ENCODE data around the gene PRDM11. TPM values are rescaled to one million over a fixed set of nuclear protein-coding genes. Genes with fewer than 3 reads are reported as not detected.

Gene PRDM11
- total and polyA plus RNA-seq, 3 experiments from 2014 or later, result 3.1 to 7.7 (median 5.6) TPM

DNA sequence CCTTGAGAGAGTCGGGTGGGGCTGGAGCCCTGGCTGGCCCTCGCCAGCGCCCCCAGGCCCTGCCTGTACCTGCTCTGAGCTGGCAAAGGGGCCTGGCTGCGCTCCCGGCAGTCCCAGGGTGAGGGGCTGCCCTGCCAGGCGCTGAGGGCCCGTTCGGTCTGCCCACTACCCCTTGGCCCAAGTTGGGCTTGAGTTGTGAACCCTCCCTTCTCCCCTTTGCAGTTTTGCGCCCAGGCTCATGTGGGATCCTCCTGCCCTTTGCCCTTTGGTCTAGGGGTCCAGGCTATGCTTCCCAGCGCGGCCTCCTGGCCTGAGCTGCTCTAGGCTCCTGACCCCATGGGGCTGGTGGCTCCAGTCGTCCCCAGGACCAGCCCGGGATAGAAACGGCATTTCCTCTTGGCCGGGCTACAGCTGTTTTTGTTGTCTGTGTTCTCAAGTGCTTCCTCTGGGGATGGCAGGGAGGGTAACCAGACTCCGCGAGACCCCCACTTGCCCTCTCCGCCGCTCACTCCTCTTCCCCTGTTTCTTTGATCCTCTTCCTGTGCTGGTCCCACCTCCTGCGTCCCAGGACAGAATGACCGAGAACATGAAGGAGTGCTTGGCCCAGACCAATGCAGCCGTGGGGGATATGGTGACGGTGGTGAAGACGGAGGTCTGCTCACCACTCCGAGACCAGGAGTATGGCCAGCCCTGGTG, 34.9 kb downstream of the PRDM11 start:
- ChIA-PET POLR2A (no interaction called here), CTCF (interaction anchor here (2.4 kb wide), 1 partner anchor 52 kb away, joined by 5 read pairs; no protein-coding TSS in a partner anchor)
- no peak for DNase-seq
- Histone ChIP-seq H3K9me3 (ENCODE audit: low read length) (no peaks in the 10 kb centered on the region), H3K27ac (ENCODE audit: low read depth, low read length) (no peak overlapping the region), H3K4me1 (ENCODE audit: insufficient read depth, low read length) (peaks cover 10% of the 10 kb centered on the region), H3K36me3 (ENCODE audit: insufficient read depth, low read length) (peaks cover 14% of the 10 kb centered on the region), H3K4me3 (ENCODE audit: low read length) (no peak overlapping the region), H3K27me3 (ENCODE audit: insufficient read depth, low read length, poor library complexity, severe bottlenecking) (peaks cover 7% of the 10 kb centered on the region)
- H3K27ac Mint-ChIP-seq, result peak overlapping the region in 1 of 8 donors; percentile 92
- peaks cover 6 to 8% of the 10 kb centered on the region in 2 donors for H3K27me3 Mint-ChIP-seq
- peaks cover 15 to 21% (median 20%) of the 10 kb centered on the region in 3 donors for H3K4me1 Mint-ChIP-seq
- H3K36me3 Mint-ChIP-seq, result peaks cover 0 to 5% (median 1%) of the 10 kb centered on the region in 3 donors
- H3K4me3 Mint-ChIP-seq, result peak overlapping the region in 6 of 7 donors; percentile 37 to 86 (median 50)
- H3K9me3 Mint-ChIP-seq, result no peaks in the 10 kb centered on the region

DNA sequence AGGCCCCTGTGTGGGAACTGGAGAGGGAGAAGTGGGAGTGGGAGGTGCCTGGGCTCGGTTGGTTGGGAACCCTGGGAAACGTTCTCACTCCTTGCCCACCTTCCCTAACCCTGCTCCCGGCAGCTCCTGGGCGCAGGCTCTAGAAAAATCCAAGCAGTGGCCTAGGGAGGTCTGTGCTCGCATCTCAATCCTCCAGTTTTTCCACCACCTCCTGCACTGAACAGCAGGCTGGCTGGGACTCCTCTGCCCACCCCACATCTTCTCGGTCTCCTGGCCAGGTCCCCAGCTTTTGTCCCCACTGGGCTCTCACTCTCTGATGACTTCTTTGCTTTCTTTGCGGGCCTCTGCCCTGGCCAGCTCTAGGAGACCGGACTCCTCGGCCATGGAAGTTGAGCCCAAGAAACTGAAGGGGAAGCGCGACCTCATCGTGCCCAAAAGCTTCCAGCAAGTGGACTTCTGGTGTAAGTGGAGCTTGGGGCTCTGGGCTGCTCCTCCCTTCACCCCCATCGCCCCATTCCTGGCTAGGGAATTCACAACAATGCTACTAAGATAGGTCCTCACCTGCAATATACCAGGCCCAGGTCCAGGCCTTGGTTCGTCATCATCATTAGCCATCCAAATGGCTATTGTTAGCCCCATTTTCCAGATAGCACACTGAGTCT, 35.6 kb downstream of the PRDM11 start:
- Histone ChIP-seq H3K9me3 (ENCODE audit: low read length) (no peaks in the 10 kb centered on the region), H3K27ac (ENCODE audit: low read depth, low read length) (no peak overlapping the region), H3K4me1 (ENCODE audit: insufficient read depth, low read length) (peaks cover 10% of the 10 kb centered on the region), H3K36me3 (ENCODE audit: insufficient read depth, low read length) (peaks cover 14% of the 10 kb centered on the region), H3K27me3 (ENCODE audit: insufficient read depth, low read length, poor library complexity, severe bottlenecking) (peaks cover 7% of the 10 kb centered on the region), H3K4me3 (ENCODE audit: low read length) (no peak overlapping the region)
- ChIA-PET CTCF (interaction anchor here (2.4 kb wide), 1 partner anchor 52 kb away, joined by 5 read pairs; no protein-coding TSS in a partner anchor), POLR2A (no interaction called here)
- H3K36me3 Mint-ChIP-seq, result peaks cover 0 to 5% (median 4%) of the 10 kb centered on the region in 3 donors
- no peaks in the 10 kb centered on the region for H3K9me3 Mint-ChIP-seq
- peaks cover 6 to 8% of the 10 kb centered on the region in 2 donors for H3K27me3 Mint-ChIP-seq
- no peak for DNase-seq
- H3K4me1 Mint-ChIP-seq, result peaks cover 15 to 21% (median 20%) of the 10 kb centered on the region in 3 donors
- peak overlapping the region in 6 of 7 donors; percentile 1 to 86 (median 40) for H3K4me3 Mint-ChIP-seq
- H3K27ac Mint-ChIP-seq, result no peak overlapping the region

DNA sequence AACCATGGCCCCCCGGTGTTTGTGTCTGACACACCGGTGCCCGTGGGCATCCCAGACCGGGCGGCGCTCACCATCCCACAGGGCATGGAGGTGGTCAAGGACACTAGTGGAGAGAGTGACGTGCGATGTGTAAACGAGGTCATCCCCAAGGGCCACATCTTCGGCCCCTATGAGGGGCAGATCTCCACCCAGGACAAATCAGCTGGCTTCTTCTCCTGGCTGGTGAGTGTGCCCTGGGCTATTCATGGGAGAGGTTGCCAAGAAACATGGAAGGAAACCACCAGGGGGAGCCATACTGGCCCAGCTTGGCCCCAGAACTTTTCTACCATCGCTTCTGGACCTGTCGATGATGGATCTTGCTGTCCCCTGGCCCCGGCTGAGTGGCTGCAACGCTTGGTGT, 36.5 kb downstream of the PRDM11 start:
- CTCF ChIA-PET, result interaction anchor here (2.4 kb wide), 1 partner anchor 51 kb away, joined by 5 read pairs; no protein-coding TSS in a partner anchor
- no peak overlapping the region for H3K4me3 ChIP-seq (ENCODE audit: low read length)
- peaks cover 14% of the 10 kb centered on the region for H3K36me3 ChIP-seq (ENCODE audit: insufficient read depth, low read length)
- Mint-ChIP-seq H3K9me3 (no peaks in the 10 kb centered on the region), H3K36me3 (peaks cover under 1 to 13% (median 5%) of the 10 kb centered on the region in 3 donors), H3K4me1 (peaks cover 15 to 21% (median 17%) of the 10 kb centered on the region in 3 donors), H3K4me3 (peak overlapping the region in 1 of 7 donors; percentile 69), H3K27ac (no peak overlapping the region), H3K27me3 (peaks cover 6 to 8% of the 10 kb centered on the region in 2 donors)
- H3K4me1 ChIP-seq (ENCODE audit: insufficient read depth, low read length), result peaks cover 10% of the 10 kb centered on the region
- H3K27me3 ChIP-seq (ENCODE audit: insufficient read depth, low read length, poor library complexity, severe bottlenecking), result peaks cover 7% of the 10 kb centered on the region
- POLR2A ChIA-PET, result no interaction called here
- DNase-seq, result no peak
- H3K27ac ChIP-seq (ENCODE audit: low read depth, low read length), result no peak overlapping the region
- no peaks in the 10 kb centered on the region for H3K9me3 ChIP-seq (ENCODE audit: low read length)

DNA sequence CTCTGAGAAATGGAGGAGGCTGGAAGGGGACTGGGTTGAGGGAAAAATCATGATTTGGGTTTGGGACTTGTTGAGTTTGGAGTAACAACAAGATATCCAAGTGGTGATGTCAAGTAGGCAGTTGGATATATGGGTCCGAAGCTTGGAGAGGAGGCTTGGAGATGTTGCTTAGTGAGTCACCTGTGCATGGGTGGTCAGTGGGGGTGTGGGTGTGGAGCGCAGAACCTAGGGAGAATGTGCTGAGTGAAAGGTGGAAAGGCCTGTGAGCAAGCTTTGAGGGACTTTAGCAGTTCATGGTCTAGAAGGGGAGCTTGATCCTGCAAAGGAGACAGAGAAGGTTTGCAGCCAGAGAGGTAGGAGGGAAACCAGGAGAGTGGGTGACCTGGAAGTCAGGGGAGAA, 38.2 kb downstream of the PRDM11 start:
- DNase-seq, result no peak
- no peak overlapping the region for H3K4me3 Mint-ChIP-seq
- peaks cover 0 to 26% (median 8%) of the 10 kb centered on the region in 3 donors for H3K36me3 Mint-ChIP-seq
- H3K27ac Mint-ChIP-seq, result no peak overlapping the region
- Histone ChIP-seq H3K27me3 (ENCODE audit: insufficient read depth, low read length, poor library complexity, severe bottlenecking) (peaks cover 4% of the 10 kb centered on the region), H3K9me3 (ENCODE audit: low read length) (no peaks in the 10 kb centered on the region), H3K4me3 (ENCODE audit: low read length) (no peak overlapping the region), H3K4me1 (ENCODE audit: insufficient read depth, low read length) (peaks cover 4% of the 10 kb centered on the region), H3K36me3 (ENCODE audit: insufficient read depth, low read length) (peaks cover 14% of the 10 kb centered on the region), H3K27ac (ENCODE audit: low read depth, low read length) (no peak overlapping the region)
- ChIA-PET POLR2A (no interaction called here), CTCF (no interaction called here)
- H3K27me3 Mint-ChIP-seq, result no peaks in the 10 kb centered on the region
- no peaks in the 10 kb centered on the region for H3K9me3 Mint-ChIP-seq
- peaks cover 5 to 6% (median 5%) of the 10 kb centered on the region in 3 donors for H3K4me1 Mint-ChIP-seq

DNA sequence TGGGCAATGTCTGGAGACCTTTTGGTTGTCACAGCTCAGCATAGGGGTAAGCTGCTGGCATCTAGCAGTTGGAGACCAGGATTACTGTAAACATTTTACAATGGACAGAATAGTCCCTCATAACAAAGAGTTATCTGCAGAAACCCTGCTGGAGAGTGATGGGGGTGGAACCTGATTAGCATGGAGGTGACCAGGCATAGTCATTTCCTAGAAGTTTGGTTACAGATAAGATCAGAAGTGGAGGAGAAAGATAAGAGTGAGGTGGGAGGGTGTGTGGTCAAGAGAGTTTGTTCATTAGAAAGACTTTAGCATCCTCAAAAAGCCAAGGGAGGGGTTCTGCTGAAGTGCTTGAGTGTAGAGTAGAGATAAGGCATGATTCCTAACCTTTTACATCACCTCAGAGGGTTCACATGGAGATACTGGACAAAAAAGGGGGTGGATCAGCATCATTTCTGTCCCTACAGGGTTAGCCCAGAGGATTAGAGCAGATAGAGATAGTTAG, 38.8 kb downstream of the PRDM11 start:
- Mint-ChIP-seq H3K9me3 (no peaks in the 10 kb centered on the region), H3K27me3 (no peaks in the 10 kb centered on the region), H3K27ac (no peak overlapping the region), H3K4me1 (peaks cover 0 to 1% (median 0%) of the 10 kb centered on the region in 3 donors), H3K36me3 (peaks cover 0 to 31% (median 10%) of the 10 kb centered on the region in 3 donors), H3K4me3 (no peak overlapping the region)
- DNase-seq, result no peak
- POLR2A ChIA-PET, result no interaction called here
- H3K27me3 ChIP-seq (ENCODE audit: insufficient read depth, low read length, poor library complexity, severe bottlenecking), result no peaks in the 10 kb centered on the region
- H3K4me1 ChIP-seq (ENCODE audit: insufficient read depth, low read length), result no peaks in the 10 kb centered on the region
- CTCF ChIA-PET, result no interaction called here
- no peaks in the 10 kb centered on the region for H3K9me3 ChIP-seq (ENCODE audit: low read length)
- H3K27ac ChIP-seq (ENCODE audit: low read depth, low read length), result no peak overlapping the region
- H3K36me3 ChIP-seq (ENCODE audit: insufficient read depth, low read length), result peaks cover 14% of the 10 kb centered on the region
- no peak overlapping the region for H3K4me3 ChIP-seq (ENCODE audit: low read length)

DNA sequence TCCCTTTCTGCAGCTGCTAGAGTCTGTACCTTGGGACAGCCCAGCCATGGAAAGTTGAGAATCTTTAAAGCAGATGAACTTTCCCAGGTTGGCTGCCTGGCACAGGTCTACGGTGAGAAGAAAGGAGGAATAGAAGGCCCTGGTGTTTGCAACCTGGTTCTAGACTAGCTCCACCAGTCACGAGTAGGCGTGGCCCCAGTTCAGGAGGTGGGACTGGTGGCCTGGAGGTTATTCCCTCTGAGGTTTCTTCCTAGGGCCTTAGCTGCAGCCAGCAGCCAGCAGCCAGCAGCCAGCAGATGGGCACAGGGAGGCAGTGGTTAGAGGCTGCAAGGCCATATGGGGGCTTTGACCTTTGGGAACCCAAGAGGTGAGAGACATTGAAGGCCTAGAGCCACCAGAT, 40.9 kb downstream of the PRDM11 start:
- H3K4me3 Mint-ChIP-seq, result no peak overlapping the region
- no peaks in the 10 kb centered on the region for H3K27me3 ChIP-seq (ENCODE audit: insufficient read depth, low read length, poor library complexity, severe bottlenecking)
- no peaks in the 10 kb centered on the region for H3K9me3 Mint-ChIP-seq
- H3K36me3 ChIP-seq (ENCODE audit: insufficient read depth, low read length), result peaks cover 11% of the 10 kb centered on the region
- POLR2A ChIA-PET, result no interaction called here
- no peaks in the 10 kb centered on the region for H3K9me3 ChIP-seq (ENCODE audit: low read length)
- no peaks in the 10 kb centered on the region for H3K4me1 ChIP-seq (ENCODE audit: insufficient read depth, low read length)
- no peak for DNase-seq
- H3K27ac ChIP-seq (ENCODE audit: low read depth, low read length), result no peak overlapping the region
- no peaks in the 10 kb centered on the region for H3K27me3 Mint-ChIP-seq
- H3K4me3 ChIP-seq (ENCODE audit: low read length), result no peak overlapping the region
- H3K36me3 Mint-ChIP-seq, result peaks cover 0 to 41% (median 14%) of the 10 kb centered on the region in 3 donors
- H3K4me1 Mint-ChIP-seq, result no peaks in the 10 kb centered on the region
- H3K27ac Mint-ChIP-seq, result peak overlapping the region in 1 of 8 donors; percentile 21
- CTCF ChIA-PET, result interaction anchor here (1.1 kb wide), 1 partner anchor 77 kb away, joined by 3 read pairs; no protein-coding TSS in a partner anchor

DNA sequence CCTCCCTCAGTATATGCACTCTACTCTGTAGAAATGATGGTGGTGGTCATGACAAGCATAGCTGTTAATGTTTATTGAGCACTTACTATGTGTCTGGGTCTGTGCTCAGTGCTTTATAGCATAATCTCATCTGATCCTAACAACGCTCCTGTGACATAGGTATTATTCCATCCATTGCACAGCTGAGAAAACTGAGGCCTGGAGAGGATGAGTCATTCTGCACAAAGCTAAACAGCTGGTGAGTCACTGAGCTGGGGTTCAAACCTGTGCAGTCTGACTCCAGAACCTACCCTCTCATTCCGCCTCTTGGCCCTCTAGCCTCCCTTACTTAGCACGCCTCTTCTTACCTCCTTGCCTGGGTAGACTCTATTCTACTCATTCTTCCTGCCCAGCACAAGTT, 41.7 kb downstream of the PRDM11 start:
- no peak overlapping the region for H3K4me3 ChIP-seq (ENCODE audit: low read length)
- DNase-seq, result no peak
- Mint-ChIP-seq H3K27me3 (no peaks in the 10 kb centered on the region), H3K27ac (no peak overlapping the region), H3K4me1 (no peaks in the 10 kb centered on the region), H3K36me3 (peaks cover 0 to 44% (median 14%) of the 10 kb centered on the region in 3 donors), H3K9me3 (no peaks in the 10 kb centered on the region), H3K4me3 (no peak overlapping the region)
- H3K9me3 ChIP-seq (ENCODE audit: low read length), result no peaks in the 10 kb centered on the region
- no peaks in the 10 kb centered on the region for H3K4me1 ChIP-seq (ENCODE audit: insufficient read depth, low read length)
- ChIA-PET POLR2A (no interaction called here), CTCF (interaction anchor here (1.1 kb wide), 1 partner anchor 78 kb away, joined by 3 read pairs; no protein-coding TSS in a partner anchor)
- no peaks in the 10 kb centered on the region for H3K27me3 ChIP-seq (ENCODE audit: insufficient read depth, low read length, poor library complexity, severe bottlenecking)
- peaks cover 7% of the 10 kb centered on the region for H3K36me3 ChIP-seq (ENCODE audit: insufficient read depth, low read length)
- H3K27ac ChIP-seq (ENCODE audit: low read depth, low read length), result no peak overlapping the region

DNA sequence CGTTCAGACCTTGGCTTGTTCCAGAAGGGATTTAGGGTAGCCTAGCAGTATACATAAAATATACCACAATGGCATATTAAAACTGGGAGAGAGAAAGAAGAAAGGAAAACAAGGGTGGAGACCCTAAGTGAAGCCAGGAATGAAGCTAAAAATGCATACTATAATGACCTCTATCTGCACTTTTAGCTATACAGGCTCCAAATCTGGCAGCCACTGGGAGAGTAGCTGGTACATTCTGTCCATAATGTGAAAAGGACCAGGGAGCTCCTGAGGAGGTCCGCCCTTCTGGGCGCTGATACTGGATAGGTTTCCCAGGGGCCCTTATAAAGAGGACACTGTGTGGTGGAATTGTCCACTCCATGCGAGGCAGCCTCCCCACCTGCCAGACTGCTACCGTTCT, 42.8 kb downstream of the PRDM11 start:
- Mint-ChIP-seq H3K36me3 (peaks cover 0 to 49% (median 15%) of the 10 kb centered on the region in 3 donors), H3K27ac (no peak overlapping the region), H3K4me3 (no peak overlapping the region), H3K9me3 (no peaks in the 10 kb centered on the region), H3K4me1 (no peaks in the 10 kb centered on the region), H3K27me3 (no peaks in the 10 kb centered on the region)
- POLR2A ChIA-PET, result no interaction called here
- H3K36me3 ChIP-seq (ENCODE audit: insufficient read depth, low read length), result no peaks in the 10 kb centered on the region
- H3K27me3 ChIP-seq (ENCODE audit: insufficient read depth, low read length, poor library complexity, severe bottlenecking), result no peaks in the 10 kb centered on the region
- H3K27ac ChIP-seq (ENCODE audit: low read depth, low read length), result no peak overlapping the region
- no peaks in the 10 kb centered on the region for H3K9me3 ChIP-seq (ENCODE audit: low read length)
- H3K4me1 ChIP-seq (ENCODE audit: insufficient read depth, low read length), result no peaks in the 10 kb centered on the region
- CTCF ChIA-PET, result interaction anchor here (1.4 kb wide), 1 partner anchor 79 kb away, joined by 4 read pairs; no protein-coding TSS in a partner anchor
- H3K4me3 ChIP-seq (ENCODE audit: low read length), result no peak overlapping the region
- DNase-seq, result no peak
